ENCODE data around the gene EFHC1.

DNA sequence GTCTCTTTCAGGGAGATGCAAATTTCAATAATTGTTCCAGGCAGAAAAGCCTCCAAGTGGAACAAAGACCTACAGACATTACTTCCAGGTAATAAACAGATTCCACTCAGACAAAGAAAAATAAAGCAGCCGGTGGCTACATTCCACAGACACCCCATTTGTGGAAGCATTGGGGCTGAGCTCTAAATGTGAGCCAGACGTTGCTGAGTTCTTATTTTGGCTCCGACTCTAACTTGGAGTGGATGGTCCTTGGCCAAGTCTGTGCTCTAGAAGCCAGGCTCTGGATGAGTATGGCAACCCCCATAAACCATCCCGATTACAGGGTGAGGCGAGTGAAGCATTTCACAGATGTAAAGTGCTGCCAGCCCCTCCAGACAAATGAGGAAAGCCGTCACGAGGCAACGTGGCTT is 150.2 kb downstream of the EFHC1 start:
- TF ChIP-seq CTCF (IDR thresholded peaks at IDR 0.05) (no peak), POLR2A (IDR thresholded peaks at IDR 0.05) (no peak)
